Bladder microvascular endothelial cell (primary cell): Measurements from ENCODE around the gene C6. TPM values are rescaled to one million over a fixed set of nuclear protein-coding genes. Genes with fewer than 3 reads are reported as not detected.

ENCODE experiments used
- total RNA-seq: library from RNA; depleted of rRNA; stranded (reverse); fragments of >200 nt; gene quantifications from 2 replicates; pipeline ENCODE4 v1.2.3, GENCODE V29; 2014

C6 gene
- not detected in 2 replicates for total RNA-seq

DNA sequence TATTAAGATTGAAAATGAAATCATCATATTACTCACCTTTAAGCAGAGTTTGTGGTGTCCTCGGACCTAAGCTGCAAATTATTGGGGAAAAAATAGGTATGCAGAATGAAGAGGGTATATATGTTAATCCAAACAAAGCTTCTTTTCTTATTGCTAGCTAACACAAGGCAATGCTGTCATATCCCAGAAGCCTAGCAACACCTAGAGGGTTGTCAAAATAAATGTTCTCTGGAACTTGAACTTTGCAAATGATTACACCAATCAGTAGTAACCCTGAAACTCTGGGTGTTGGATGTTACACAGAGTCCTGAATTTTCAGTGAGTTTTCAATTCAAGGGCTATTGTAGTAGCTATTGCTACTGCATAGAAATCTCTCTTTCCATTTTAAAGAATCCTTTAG lies at the start of gene C6:
Gene C6 (minus strand): TSS at position 193 of the 400 bp plus-strand sequence. CDS start 10,302 bp downstream, outside the sequence.

Other genes with a start within 250 kb of the C6 start
- gene MROH2B, start 142.2 kb downstream of the C6 start, total RNA-seq: not detected in 2 replicates